Endodermal cell (in vitro differentiated cells): ENCODE data around the gene C3orf52. TPM values are rescaled to one million over a fixed set of nuclear protein-coding genes. Genes with fewer than 3 reads are reported as not detected.

Experiments used
- DNase-seq: peaks from one replicate; pipeline ENCODE4 v3.0.0-alpha.2; 2017
- H3K27ac ChIP-seq: 2 replicates; pipeline ENCODE4 v1.5.1; 2013; ENCODE audit warnings: mild to moderate bottlenecking, low read depth, low read length, moderate library complexity
- H3K27me3 ChIP-seq: 2 replicates; pipeline ENCODE4 v1.6.1; 2013; ENCODE audit warnings: mild to moderate bottlenecking, low read length, moderate library complexity; ENCODE audit not compliant: insufficient read depth, control insufficient read depth, poor library complexity, severe bottlenecking
- H3K36me3 ChIP-seq: 2 replicates; pipeline ENCODE4 v1.7.0; 2013; ENCODE audit warnings: mild to moderate bottlenecking, low read length, moderate library complexity; ENCODE audit not compliant: control insufficient read depth, insufficient read depth
- H3K4me1 ChIP-seq: one replicate; pipeline ENCODE4 v1.7.0; 2013; ENCODE audit warnings: low read length; ENCODE audit not compliant: control insufficient read depth, insufficient read depth
- H3K4me3 ChIP-seq: 2 replicates; pipeline ENCODE4 v1.5.1; 2013; ENCODE audit warnings: mild to moderate bottlenecking, low read length, moderate library complexity
- H3K9ac ChIP-seq: 2 replicates; pipeline ENCODE4 v1.6.1; 2013; ENCODE audit warnings: mild to moderate bottlenecking, low read length, moderate library complexity; ENCODE audit not compliant: poor library complexity, severe bottlenecking; ENCODE audit errors: extremely low read depth
- H3K9me3 ChIP-seq: 2 replicates; pipeline ENCODE4 v1.6.1; 2013; ENCODE audit warnings: mild to moderate bottlenecking, low read length, moderate library complexity; ENCODE audit not compliant: control insufficient read depth
- H3K27ac Mint-ChIP-seq: 2 replicates; pipeline ENCODE4 v1.8.0; 2020; ENCODE audit warnings: mixed read lengths
- H3K27me3 Mint-ChIP-seq: 2 replicates; pipeline ENCODE4 v1.8.0; 2021; ENCODE audit warnings: mild to moderate bottlenecking, mixed read lengths; ENCODE audit not compliant: insufficient read depth
- H3K36me3 Mint-ChIP-seq: 2 replicates; pipeline ENCODE4 v1.8.0; 2020; ENCODE audit warnings: low read depth, mixed read lengths
- H3K4me1 Mint-ChIP-seq: 2 replicates; pipeline ENCODE4 v1.8.0; 2020; ENCODE audit warnings: mixed read lengths
- H3K4me3 Mint-ChIP-seq: 2 replicates; pipeline ENCODE4 v1.8.0; 2020; ENCODE audit warnings: mild to moderate bottlenecking, moderate library complexity, mixed read lengths
- H3K9me3 Mint-ChIP-seq: 2 replicates; pipeline ENCODE4 v1.8.0; 2020; ENCODE audit warnings: mild to moderate bottlenecking, mixed read lengths
- CTCF ChIP-seq: fragments of 200-600 bp; sonication (generic); conservative IDR thresholded peaks from 2 replicates; pipeline ENCODE4 v1.5.0; 2021; ENCODE audit warnings: antibody characterized with exemption, mild to moderate bottlenecking
- WGBS, 2 experiments: methylation state at CpG; one replicate each; pipeline versions ENCODE4 v1.1.5 to v1.1.7; 2013; ENCODE audit warnings: missing lambda C conversion rate in 2 of 2, mixed read lengths in 1 of 2; ENCODE audit not compliant: insufficient coverage in 1 of 2, insufficient read length in 1 of 2; 5-methylcytosine and 5-hydroxymethylcytosine counted together
- total RNA-seq, 2 donors: library from RNA; stranded (reverse); fragmentation: NEBNext Ultra II Directional in 1 of 2; extraction: Animal tissue kit (Norgen Biotek cat#: 25700) in 1 of 2; gene quantifications; 2 replicates in 1 of 2; 3 replicates in 1 of 2; pipeline ENCODE4 v1.2.1, GENCODE V29; 2021

C3orf52 gene
- total RNA-seq, 2 donors from 2014 or later = 5.2 to 6.7 TPM

DNA sequence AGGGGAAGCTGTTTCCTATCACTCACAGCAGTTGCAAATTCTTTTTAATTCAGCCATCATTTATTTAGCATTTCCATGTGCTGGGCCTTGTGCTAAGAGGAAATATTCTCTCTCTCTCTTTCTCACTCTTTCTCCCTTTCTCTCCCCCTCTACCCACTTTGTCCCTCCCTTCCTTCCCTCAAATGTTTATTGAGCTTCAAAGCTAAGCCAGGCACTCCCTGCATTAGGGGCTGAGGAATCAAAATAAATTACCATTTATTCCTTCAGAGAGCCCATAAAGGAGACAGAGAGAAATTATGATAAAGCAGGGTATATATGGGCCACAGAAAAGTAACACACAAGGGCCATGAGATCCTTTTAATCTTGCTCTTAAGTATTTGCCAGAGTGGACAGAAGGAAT, 44.9 kb upstream of the C3orf52 start:
- H3K36me3 ChIP-seq = no peaks in the 10 kb centered on the region
- no peaks in the 10 kb centered on the region for H3K4me1 Mint-ChIP-seq
- no peak overlapping the region for H3K4me3 Mint-ChIP-seq
- H3K9me3 ChIP-seq = no peaks in the 10 kb centered on the region
- H3K4me1 ChIP-seq = no peaks in the 10 kb centered on the region
- peaks cover 2% of the 10 kb centered on the region for H3K36me3 Mint-ChIP-seq
- TF ChIP-seq CTCF = no peak
- no peaks in the 10 kb centered on the region for H3K27me3 ChIP-seq
- peaks cover 13% of the 10 kb centered on the region for H3K9me3 Mint-ChIP-seq
- no peak overlapping the region for H3K27ac Mint-ChIP-seq
- H3K4me3 ChIP-seq = no peak overlapping the region
- no peak overlapping the region for H3K9ac ChIP-seq
- no peak for DNase-seq
- no peak overlapping the region for H3K27ac ChIP-seq
- H3K27me3 Mint-ChIP-seq = no peaks in the 10 kb centered on the region

- Histone ChIP-seq H3K36me3 (no peaks in the 10 kb centered on the region), H3K9ac (no peak overlapping the region), H3K4me3 (no peak overlapping the region), H3K27ac (peak overlapping the region; percentile 18), H3K9me3 (no peaks in the 10 kb centered on the region), H3K4me1 (no peaks in the 10 kb centered on the region), H3K27me3 (no peaks in the 10 kb centered on the region)
- Mint-ChIP-seq H3K27me3 (peaks cover under 1% of the 10 kb centered on the region), H3K4me1 (peaks cover 2% of the 10 kb centered on the region), H3K36me3 (no peaks in the 10 kb centered on the region), H3K4me3 (no peak overlapping the region), H3K27ac (no peak overlapping the region), H3K9me3 (no peaks in the 10 kb centered on the region)
- DNase-seq = no peak
- no peak for TF ChIP-seq CTCF
- WGBS, 2 experiments = 83% methylated on average over 3 to 6 of the region's 6 CpGs
Observed at GRCh38 chr3:112042842-112043280, 43.3 kb upstream of the C3orf52 start.

GRCh38 chr3:112043621-112044201, 42.5 kb upstream of the C3orf52 start:
- DNase-seq = peak; percentile 74
- no peak overlapping the region for H3K4me3 ChIP-seq
- no peaks in the 10 kb centered on the region for H3K9me3 Mint-ChIP-seq
- WGBS, 2 experiments = 2 to 9% methylated on average over 5 to 7 of the region's 7 CpGs
- H3K4me3 Mint-ChIP-seq = no peak overlapping the region
- no peak overlapping the region for H3K27ac Mint-ChIP-seq
- H3K27ac ChIP-seq = no peak overlapping the region
- H3K36me3 ChIP-seq = no peaks in the 10 kb centered on the region
- H3K4me1 ChIP-seq = no peaks in the 10 kb centered on the region
- no peak overlapping the region for H3K9ac ChIP-seq
- peak; percentile 94 for TF ChIP-seq CTCF
- H3K36me3 Mint-ChIP-seq = no peaks in the 10 kb centered on the region
- H3K27me3 Mint-ChIP-seq = peaks cover 2% of the 10 kb centered on the region
- H3K9me3 ChIP-seq = no peaks in the 10 kb centered on the region
- H3K27me3 ChIP-seq = no peaks in the 10 kb centered on the region
- H3K4me1 Mint-ChIP-seq = peaks cover 6% of the 10 kb centered on the region
